ENCODE results near the gene INO80D.
"Not testable (repeated sequence)": the region's sequence is repeated elsewhere in the genome, so short reads cannot be mapped to it uniquely, and the experiment has no call there.

INO80D gene

GRCh38 chr2:205989271-205990071 lies 96.5 kb downstream of the INO80D start:
- Mint-ChIP-seq H3K27ac (no peak overlapping the region), H3K4me1 (no peaks in the 10 kb centered on the region), H3K9me3 (no peaks in the 10 kb centered on the region), H3K27me3 (no peaks in the 10 kb centered on the region), H3K36me3 (ENCODE audit: low read depth) (peaks cover 11% of the 10 kb centered on the region), H3K4me3 (no peak overlapping the region)
- DNase-seq (no peak), ATAC-seq (no peak)

- H3K4me1 Mint-ChIP-seq; H3K36me3 Mint-ChIP-seq (ENCODE audit: low read depth); H3K27ac Mint-ChIP-seq; H3K9me3 Mint-ChIP-seq; DNase-seq; ATAC-seq; H3K4me3 Mint-ChIP-seq; H3K27me3 Mint-ChIP-seq: not testable (repeated sequence)
Observed at GRCh38 chr2:205988681-205989080, 97.3 kb downstream of the INO80D start.

GRCh38 chr2:205988274-205988673 lies 97.7 kb downstream of the INO80D start:
- Mint-ChIP-seq H3K4me1 (no peaks in the 10 kb centered on the region), H3K4me3 (no peak overlapping the region), H3K27ac (no peak overlapping the region), H3K27me3 (no peaks in the 10 kb centered on the region), H3K9me3 (no peaks in the 10 kb centered on the region), H3K36me3 (ENCODE audit: low read depth) (peaks cover 4% of the 10 kb centered on the region)
- DNase-seq (no peak), ATAC-seq (no peak)

GRCh38 chr2:205986334-205986733 lies 99.6 kb downstream of the INO80D start:
- not testable (repeated sequence) for H3K4me1 Mint-ChIP-seq; H3K36me3 Mint-ChIP-seq (ENCODE audit: low read depth); H3K4me3 Mint-ChIP-seq; H3K27ac Mint-ChIP-seq; H3K27me3 Mint-ChIP-seq; H3K9me3 Mint-ChIP-seq; DNase-seq; ATAC-seq

GRCh38 chr2:205984381-205984780 lies 101.6 kb downstream of the INO80D start:
- ATAC-seq (no peak), DNase-seq (no peak)
- H3K4me1 Mint-ChIP-seq, result no peaks in the 10 kb centered on the region
- no peaks in the 10 kb centered on the region for H3K36me3 Mint-ChIP-seq (ENCODE audit: low read depth)
- H3K9me3 Mint-ChIP-seq, result no peaks in the 10 kb centered on the region
- no peak overlapping the region for H3K27ac Mint-ChIP-seq
- H3K27me3 Mint-ChIP-seq, result no peaks in the 10 kb centered on the region
- H3K4me3 Mint-ChIP-seq, result no peak overlapping the region

GRCh38 chr2:205982776-205983327 lies 103.1 kb downstream of the INO80D start:
- H3K9me3 Mint-ChIP-seq, result no peaks in the 10 kb centered on the region
- DNase-seq, result no peak

GRCh38 chr2:205978728-205979127 lies 107.2 kb downstream of the INO80D start:
- not testable (repeated sequence) for H3K27me3 Mint-ChIP-seq; H3K4me3 Mint-ChIP-seq; H3K9me3 Mint-ChIP-seq; H3K36me3 Mint-ChIP-seq (ENCODE audit: low read depth); H3K27ac Mint-ChIP-seq; DNase-seq; ATAC-seq; H3K4me1 Mint-ChIP-seq

More at GRCh38 chr2:205982776-205983327, 103.1 kb downstream of the INO80D start:
- Mint-ChIP-seq H3K36me3 (ENCODE audit: low read depth) (no peaks in the 10 kb centered on the region), H3K4me1 (no peaks in the 10 kb centered on the region), H3K27me3 (no peaks in the 10 kb centered on the region), H3K4me3 (no peak overlapping the region), H3K27ac (no peak overlapping the region)
- no peak for ATAC-seq

GRCh38 chr2:205977699-205978098 lies 108.3 kb downstream of the INO80D start:
- H3K36me3 Mint-ChIP-seq (ENCODE audit: low read depth); H3K4me1 Mint-ChIP-seq; ATAC-seq; DNase-seq; H3K27me3 Mint-ChIP-seq; H3K9me3 Mint-ChIP-seq; H3K4me3 Mint-ChIP-seq; H3K27ac Mint-ChIP-seq: not testable (repeated sequence)

- H3K4me1 Mint-ChIP-seq; H3K36me3 Mint-ChIP-seq (ENCODE audit: low read depth); H3K4me3 Mint-ChIP-seq; H3K9me3 Mint-ChIP-seq; H3K27me3 Mint-ChIP-seq; H3K27ac Mint-ChIP-seq; ATAC-seq; DNase-seq: not testable (repeated sequence)
Observed at GRCh38 chr2:205976934-205977659, 108.9 kb downstream of the INO80D start.

GRCh38 chr2:205976120-205976814 lies 109.7 kb downstream of the INO80D start:
- no peaks in the 10 kb centered on the region for H3K36me3 Mint-ChIP-seq (ENCODE audit: low read depth)
- no peaks in the 10 kb centered on the region for H3K4me1 Mint-ChIP-seq
- H3K9me3 Mint-ChIP-seq, result no peaks in the 10 kb centered on the region

GRCh38 chr2:205975082-205975949 lies 110.7 kb downstream of the INO80D start:
- peaks cover 12% of the 10 kb centered on the region for H3K27me3 Mint-ChIP-seq
- no peaks in the 10 kb centered on the region for H3K4me1 Mint-ChIP-seq
- no peak overlapping the region for H3K27ac Mint-ChIP-seq
- no peak for ATAC-seq
- H3K9me3 Mint-ChIP-seq, result no peaks in the 10 kb centered on the region
- DNase-seq, result no peak
- H3K4me3 Mint-ChIP-seq, result no peak overlapping the region
- H3K36me3 Mint-ChIP-seq (ENCODE audit: low read depth), result no peaks in the 10 kb centered on the region

More at GRCh38 chr2:205976120-205976814, 109.7 kb downstream of the INO80D start:
- ATAC-seq (no peak), DNase-seq (no peak)
- Mint-ChIP-seq H3K27me3 (peaks cover 10% of the 10 kb centered on the region), H3K27ac (no peak overlapping the region), H3K4me3 (no peak overlapping the region)

GRCh38 chr2:205972113-205972512 lies 113.9 kb downstream of the INO80D start:
- Mint-ChIP-seq H3K4me1 (no peaks in the 10 kb centered on the region), H3K4me3 (no peak overlapping the region), H3K27ac (no peak overlapping the region), H3K27me3 (peaks cover 17% of the 10 kb centered on the region), H3K9me3 (no peaks in the 10 kb centered on the region), H3K36me3 (ENCODE audit: low read depth) (no peaks in the 10 kb centered on the region)
- DNase-seq (no peak), ATAC-seq (no peak)

GRCh38 chr2:205970348-205970747 lies 115.6 kb downstream of the INO80D start:
- peaks cover 14% of the 10 kb centered on the region for H3K27me3 Mint-ChIP-seq
- DNase-seq (no peak), ATAC-seq (no peak)
- no peaks in the 10 kb centered on the region for H3K36me3 Mint-ChIP-seq (ENCODE audit: low read depth)
- H3K4me3 Mint-ChIP-seq, result no peak overlapping the region
- H3K9me3 Mint-ChIP-seq, result no peaks in the 10 kb centered on the region
- H3K27ac Mint-ChIP-seq, result no peak overlapping the region
- peaks cover 2% of the 10 kb centered on the region for H3K4me1 Mint-ChIP-seq

GRCh38 chr2:205969584-205969983 lies 116.4 kb downstream of the INO80D start:
- Mint-ChIP-seq H3K36me3 (ENCODE audit: low read depth) (no peaks in the 10 kb centered on the region), H3K27me3 (peaks cover 10% of the 10 kb centered on the region), H3K27ac (no peak overlapping the region), H3K4me3 (no peak overlapping the region), H3K9me3 (no peaks in the 10 kb centered on the region), H3K4me1 (peaks cover 2% of the 10 kb centered on the region)
- ATAC-seq (no peak), DNase-seq (no peak)
